Measurements from ENCODE around the gene ITPKA. TPM values are rescaled to one million over a fixed set of nuclear protein-coding genes. Genes with fewer than 3 reads are reported as not detected.

The ITPKA gene
- polyA plus RNA-seq, 1 donor from 2014 or later, result 0.20 TPM

GRCh38 chr15:41511899-41512369 is 18.3 kb downstream of the ITPKA start:
- Histone ChIP-seq H3F3A (ENCODE audit: insufficient read depth, low read length, poor library complexity, severe bottlenecking) (no peaks in the 10 kb centered on the region), H3K36me3 (ENCODE audit: insufficient read depth, low read length) (no peaks in the 10 kb centered on the region), H3K4me2 (ENCODE audit: low read length) (no peak overlapping the region), H3K79me2 (replicated peaks; ENCODE audit: insufficient read depth, low read length) (no peaks in the 10 kb centered on the region), H3K27me3 (ENCODE audit: insufficient read depth, low read depth, low read length) (peaks cover 69% of the 10 kb centered on the region), H3K9me2 (ENCODE audit: insufficient read depth, low read length) (no peaks in the 10 kb centered on the region), H3K4me3 (ENCODE audit: low read length) (peak overlapping the region; percentile 52), H2AFZ (ENCODE audit: low read depth, low read length) (no peak overlapping the region), H3K9me3 (ENCODE audit: low read length) (no peaks in the 10 kb centered on the region), H4K20me1 (ENCODE audit: insufficient read depth) (no peaks in the 10 kb centered on the region), H3K9ac (ENCODE audit: low read length) (no peak overlapping the region), H3K27ac (ENCODE audit: low read length) (no peak overlapping the region)
- TF ChIP-seq MXI1 (conservative IDR thresholded peaks at IDR 0.05; ENCODE audit: poor library complexity, severe bottlenecking) (no peak), EZH2 (IDR thresholded peaks at IDR 0.05; ENCODE audit: borderline replicate concordance, insufficient read depth, low read length, poor library complexity, severe bottlenecking) (peak; percentile 78)

DNA sequence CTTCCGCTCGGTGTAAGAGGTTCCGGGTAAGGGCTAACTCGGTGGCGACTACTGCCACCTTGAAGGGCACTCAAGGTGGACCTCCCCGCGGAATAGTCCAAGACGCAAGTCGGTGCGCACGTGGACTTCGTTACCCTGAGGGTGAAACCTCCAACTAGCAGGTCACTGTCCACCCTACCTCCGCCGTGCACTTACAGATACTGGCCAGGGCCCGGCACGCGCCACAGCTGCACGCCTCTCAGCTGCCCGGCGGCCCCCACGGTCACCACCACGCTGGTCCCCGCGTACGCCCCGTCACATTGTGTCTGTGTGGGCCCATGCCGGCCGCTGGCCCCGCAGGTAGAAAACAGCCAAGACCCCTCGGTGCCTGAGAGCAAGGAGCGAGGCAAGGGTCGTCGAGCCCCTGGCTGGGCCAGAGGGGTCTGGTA is 18.9 kb downstream of the ITPKA start:
- no peaks in the 10 kb centered on the region for H3K9me3 ChIP-seq (ENCODE audit: low read length)
- no peaks in the 10 kb centered on the region for H3K79me2 ChIP-seq (replicated peaks; ENCODE audit: insufficient read depth, low read length)
- no peaks in the 10 kb centered on the region for H3K36me3 ChIP-seq (ENCODE audit: insufficient read depth, low read length)
- TF ChIP-seq MXI1 (conservative IDR thresholded peaks at IDR 0.05; ENCODE audit: poor library complexity, severe bottlenecking) (no peak), POLR2AphosphoS5 (IDR thresholded peaks at IDR 0.05) (no peak), EZH2 (IDR thresholded peaks at IDR 0.05; ENCODE audit: borderline replicate concordance, insufficient read depth, low read length, poor library complexity, severe bottlenecking) (no peak), SMC3 (conservative IDR thresholded peaks at IDR 0.05; ENCODE audit: poor library complexity) (no peak), EP300 (conservative IDR thresholded peaks at IDR 0.05; ENCODE audit: poor library complexity, severe bottlenecking) (no peak), RAD21 (conservative IDR thresholded peaks at IDR 0.05) (no peak), TAF1 (IDR thresholded peaks at IDR 0.05; ENCODE audit: low read depth) (no peak)
- TF ChIP-seq, protein P1, sequence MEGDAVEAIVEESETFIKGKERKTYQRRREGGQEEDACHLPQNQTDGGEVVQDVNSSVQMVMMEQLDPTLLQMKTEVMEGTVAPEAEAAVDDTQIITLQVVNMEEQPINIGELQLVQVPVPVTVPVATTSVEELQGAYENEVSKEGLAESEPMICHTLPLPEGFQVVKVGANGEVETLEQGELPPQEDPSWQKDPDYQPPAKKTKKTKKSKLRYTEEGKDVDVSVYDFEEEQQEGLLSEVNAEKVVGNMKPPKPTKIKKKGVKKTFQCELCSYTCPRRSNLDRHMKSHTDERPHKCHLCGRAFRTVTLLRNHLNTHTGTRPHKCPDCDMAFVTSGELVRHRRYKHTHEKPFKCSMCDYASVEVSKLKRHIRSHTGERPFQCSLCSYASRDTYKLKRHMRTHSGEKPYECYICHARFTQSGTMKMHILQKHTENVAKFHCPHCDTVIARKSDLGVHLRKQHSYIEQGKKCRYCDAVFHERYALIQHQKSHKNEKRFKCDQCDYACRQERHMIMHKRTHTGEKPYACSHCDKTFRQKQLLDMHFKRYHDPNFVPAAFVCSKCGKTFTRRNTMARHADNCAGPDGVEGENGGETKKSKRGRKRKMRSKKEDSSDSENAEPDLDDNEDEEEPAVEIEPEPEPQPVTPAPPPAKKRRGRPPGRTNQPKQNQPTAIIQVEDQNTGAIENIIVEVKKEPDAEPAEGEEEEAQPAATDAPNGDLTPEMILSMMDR (IDR thresholded peaks at IDR 0.05; ENCODE audit: poor library complexity, severe bottlenecking), result no peak
- TF ChIP-seq, protein P2, sequence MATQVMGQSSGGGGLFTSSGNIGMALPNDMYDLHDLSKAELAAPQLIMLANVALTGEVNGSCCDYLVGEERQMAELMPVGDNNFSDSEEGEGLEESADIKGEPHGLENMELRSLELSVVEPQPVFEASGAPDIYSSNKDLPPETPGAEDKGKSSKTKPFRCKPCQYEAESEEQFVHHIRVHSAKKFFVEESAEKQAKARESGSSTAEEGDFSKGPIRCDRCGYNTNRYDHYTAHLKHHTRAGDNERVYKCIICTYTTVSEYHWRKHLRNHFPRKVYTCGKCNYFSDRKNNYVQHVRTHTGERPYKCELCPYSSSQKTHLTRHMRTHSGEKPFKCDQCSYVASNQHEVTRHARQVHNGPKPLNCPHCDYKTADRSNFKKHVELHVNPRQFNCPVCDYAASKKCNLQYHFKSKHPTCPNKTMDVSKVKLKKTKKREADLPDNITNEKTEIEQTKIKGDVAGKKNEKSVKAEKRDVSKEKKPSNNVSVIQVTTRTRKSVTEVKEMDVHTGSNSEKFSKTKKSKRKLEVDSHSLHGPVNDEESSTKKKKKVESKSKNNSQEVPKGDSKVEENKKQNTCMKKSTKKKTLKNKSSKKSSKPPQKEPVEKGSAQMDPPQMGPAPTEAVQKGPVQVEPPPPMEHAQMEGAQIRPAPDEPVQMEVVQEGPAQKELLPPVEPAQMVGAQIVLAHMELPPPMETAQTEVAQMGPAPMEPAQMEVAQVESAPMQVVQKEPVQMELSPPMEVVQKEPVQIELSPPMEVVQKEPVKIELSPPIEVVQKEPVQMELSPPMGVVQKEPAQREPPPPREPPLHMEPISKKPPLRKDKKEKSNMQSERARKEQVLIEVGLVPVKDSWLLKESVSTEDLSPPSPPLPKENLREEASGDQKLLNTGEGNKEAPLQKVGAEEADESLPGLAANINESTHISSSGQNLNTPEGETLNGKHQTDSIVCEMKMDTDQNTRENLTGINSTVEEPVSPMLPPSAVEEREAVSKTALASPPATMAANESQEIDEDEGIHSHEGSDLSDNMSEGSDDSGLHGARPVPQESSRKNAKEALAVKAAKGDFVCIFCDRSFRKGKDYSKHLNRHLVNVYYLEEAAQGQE (IDR thresholded peaks at IDR 0.05; ENCODE audit: borderline replicate concordance), result no peak
- no peak overlapping the region for H3K27ac ChIP-seq (ENCODE audit: low read length)
- H3K9me2 ChIP-seq (ENCODE audit: insufficient read depth, low read length), result no peaks in the 10 kb centered on the region
- H3F3A ChIP-seq (ENCODE audit: insufficient read depth, low read length, poor library complexity, severe bottlenecking), result no peaks in the 10 kb centered on the region
- peak overlapping the region; percentile 42 for H3K4me3 ChIP-seq (ENCODE audit: low read length)
- no peak overlapping the region for H3K9ac ChIP-seq (ENCODE audit: low read length)
- no peak overlapping the region for H3K4me2 ChIP-seq (ENCODE audit: low read length)
- H2AFZ ChIP-seq (ENCODE audit: low read depth, low read length), result no peak overlapping the region
- no peaks in the 10 kb centered on the region for H4K20me1 ChIP-seq (ENCODE audit: insufficient read depth)
- H3K27me3 ChIP-seq (ENCODE audit: insufficient read depth, low read depth, low read length), result peaks cover 64% of the 10 kb centered on the region

Data from neural cell (in vitro differentiated cells).